SK-MEL-5 (cell line): ENCODE data around the gene PTPN6. TPM values are rescaled to one million over a fixed set of nuclear protein-coding genes. Genes with fewer than 3 reads are reported as not detected.

Experiments
- small RNA-seq, 2 experiments: library from RNA; depleted of rRNA; stranded (forward); fragments of <200 nt; gene quantifications; one replicate each; pipeline ENCODE3, GENCODE V24; 2014
- total RNA-seq: library from RNA; depleted of rRNA; stranded (reverse); fragments of >200 nt; shearing (Covaris generic); gene quantifications from 2 replicates; pipeline ENCODE4 v1.2.3, GENCODE V29; 2014; rRNA removed

Gene PTPN6
- total RNA-seq, 1 experiment from 2014 or later = not detected

Small RNAs within 50 kb of the gene (small RNA-seq; reads per million reads assigned to genes)
- gene MIR141 = 0.02 to 0.29 reads per million in 2 experiments
- gene MIR200C = 0 to 0.10 reads per million in 2 experiments
- 0 reads per million in 2 experiments for gene RNU7-1
- 0.38 to 1.6 reads per million in 2 experiments for gene SCARNA12

Other genes starting within 250 kb of the PTPN6 start
- 122 and 133 TPM in 2 replicates for gene COPS7A, start 227.3 kb upstream of the PTPN6 start, total RNA-seq
- 134 TPM in 2 replicates for gene MLF2, start 198.2 kb upstream of the PTPN6 start, total RNA-seq
- gene PTMS, start 185.0 kb upstream of the PTPN6 start, total RNA-seq = 88.9 and 92.6 TPM in 2 replicates
- 0.13 TPM in 1 of 2 replicates, not detected in the other for gene LAG3, start 178.8 kb upstream of the PTPN6 start, total RNA-seq
- 0.05 TPM in 1 of 2 replicates, not detected in the other for gene CD4, start 161.8 kb upstream of the PTPN6 start, total RNA-seq
- gene GPR162, start 129.5 kb upstream of the PTPN6 start, total RNA-seq = 0.08 and 1.5 TPM in 2 replicates
- 10.3 and 10.8 TPM in 2 replicates for gene P3H3, start 122.9 kb upstream of the PTPN6 start, total RNA-seq
- 0.08 TPM in 1 of 2 replicates, not detected in the other for gene GNB3, start 110.4 kb upstream of the PTPN6 start, total RNA-seq
- gene CDCA3, start 100.1 kb upstream of the PTPN6 start, total RNA-seq = 47.1 and 52.3 TPM in 2 replicates
- gene USP5, start 99.2 kb upstream of the PTPN6 start, total RNA-seq = 87.9 and 92.6 TPM in 2 replicates
- 1,835 and 2,004 TPM in 2 replicates for gene TPI1, start 83.8 kb upstream of the PTPN6 start, total RNA-seq
- 6.4 and 8.3 TPM in 2 replicates for gene SPSB2, start 78.1 kb upstream of the PTPN6 start, total RNA-seq
- 10.0 and 10.7 TPM in 2 replicates for gene LRRC23, start 46.5 kb upstream of the PTPN6 start, total RNA-seq
- gene ENO2, start 36.8 kb upstream of the PTPN6 start, total RNA-seq = 14.5 and 16.5 TPM in 2 replicates
- gene ATN1, start 23.4 kb upstream of the PTPN6 start, total RNA-seq = 3.1 and 5.0 TPM in 2 replicates
- gene RNU7-1, start 7.5 kb upstream of the PTPN6 start, total RNA-seq = not detected in 2 replicates
- gene C12orf57, start 7.3 kb upstream of the PTPN6 start, total RNA-seq = 118 and 135 TPM in 2 replicates
- gene PHB2, start 19.3 kb downstream of the PTPN6 start, total RNA-seq = 410 and 413 TPM in 2 replicates
- 62.9 and 70.8 TPM in 2 replicates for gene EMG1, start 19.6 kb downstream of the PTPN6 start, total RNA-seq
- gene LPCAT3, start 67.1 kb downstream of the PTPN6 start, total RNA-seq = 12.9 and 15.6 TPM in 2 replicates
- gene C1S, start 109.4 kb downstream of the PTPN6 start, total RNA-seq = 3.3 and 3.6 TPM in 2 replicates
- 2.0 and 2.5 TPM in 2 replicates for gene C1R, start 141.1 kb downstream of the PTPN6 start, total RNA-seq
- gene C1RL, start 157.9 kb downstream of the PTPN6 start, total RNA-seq = 1.9 and 3.8 TPM in 2 replicates
- gene RBP5, start 177.5 kb downstream of the PTPN6 start, total RNA-seq = not detected in 2 replicates
- gene CLSTN3, start 179.0 kb downstream of the PTPN6 start, total RNA-seq = 1.0 TPM in 2 replicates
- 23.7 and 27.5 TPM in 2 replicates for gene PEX5, start 238.3 kb downstream of the PTPN6 start, total RNA-seq